ENCODE data around the gene ANTXR2.
"Not testable (repeated sequence)": the region's sequence is repeated elsewhere in the genome, so short reads cannot be mapped to it uniquely, and the experiment has no call there.

ANTXR2 gene

GRCh38 chr4:80006935-80007744, 65.9 kb downstream of the ANTXR2 start:
- no peak overlapping the region for H3K4me3 ChIP-seq
- H3K27ac ChIP-seq: peak overlapping the region in 7 of 21 experiments; percentile 15 to 76 (median 29)

DNA sequence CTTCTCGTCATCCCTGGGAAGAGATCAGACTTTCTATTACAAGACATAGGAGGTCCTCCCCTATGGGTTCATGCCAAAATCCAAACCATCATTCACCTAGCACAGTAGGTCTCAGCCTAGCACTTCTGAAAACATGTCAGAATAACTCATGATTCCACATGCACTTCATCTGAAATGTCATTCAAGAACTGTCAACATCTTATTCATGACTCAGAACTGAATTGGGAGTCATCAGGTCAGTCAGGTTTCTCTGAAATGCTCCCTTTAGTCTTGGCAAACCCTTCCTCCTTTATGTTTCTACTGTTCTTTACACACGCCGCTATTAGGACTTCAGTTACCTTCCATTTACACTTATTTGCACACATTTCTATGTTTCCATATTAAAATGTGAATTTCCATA, 67.2 kb downstream of the ANTXR2 start:
- H3K4me3 ChIP-seq: no peak overlapping the region
- peak overlapping the region in 6 of 21 experiments; percentile 12 to 76 (median 60) for H3K27ac ChIP-seq

DNA sequence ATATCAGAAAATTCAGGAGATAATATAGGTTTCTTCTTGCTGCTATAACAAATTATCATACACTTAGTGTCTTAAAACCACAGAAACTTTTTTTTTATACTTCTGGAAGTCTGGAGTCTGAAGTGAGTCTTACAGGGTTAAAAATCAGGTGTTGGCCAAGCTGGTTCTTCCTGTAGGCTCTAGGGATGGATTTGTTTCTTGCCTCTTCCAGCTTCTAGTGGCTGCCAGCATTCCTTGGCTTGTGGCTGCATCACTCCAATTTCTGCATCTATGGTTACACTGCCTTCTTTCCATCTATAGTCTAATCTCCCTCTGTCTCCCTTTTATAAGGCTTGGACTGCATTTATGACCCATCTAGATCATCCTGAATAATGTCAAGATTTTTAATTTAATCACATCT, 68.7 kb downstream of the ANTXR2 start:
- Histone ChIP-seq H3K4me3 (no peak overlapping the region), H3K27ac (no peak overlapping the region)

DNA sequence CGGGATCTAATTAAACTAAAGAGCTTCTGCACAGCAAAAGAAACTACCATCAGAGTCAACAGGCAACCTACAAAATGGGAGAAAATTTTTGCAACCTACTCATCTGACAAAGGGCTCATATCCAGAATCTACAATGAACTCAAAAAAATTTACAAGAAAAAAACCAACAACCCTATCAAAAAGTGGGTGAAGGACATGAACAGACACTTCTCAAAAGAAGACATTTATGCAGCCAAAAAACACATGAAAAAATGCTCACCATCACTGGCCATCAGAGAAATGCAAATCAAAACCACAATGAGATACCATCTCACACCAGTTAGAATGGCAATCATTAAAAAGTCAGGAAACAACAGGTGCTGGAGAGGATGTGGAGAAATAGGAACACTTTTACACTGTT, 70.5 kb downstream of the ANTXR2 start:
- not testable (repeated sequence) for H3K4me3 ChIP-seq, H3K27ac ChIP-seq

- H3K27ac ChIP-seq, H3K4me3 ChIP-seq: not testable (repeated sequence)
Observed at GRCh38 chr4:79999048-79999447, 74.0 kb downstream of the ANTXR2 start.

- no peak overlapping the region for H3K27ac ChIP-seq
Observed at GRCh38 chr4:79998201-79998600, 74.8 kb downstream of the ANTXR2 start.

GRCh38 chr4:79996851-79997250, 76.2 kb downstream of the ANTXR2 start:
- Histone ChIP-seq H3K4me3 (no peak overlapping the region), H3K27ac (no peak overlapping the region)

More at GRCh38 chr4:79998201-79998600, 74.8 kb downstream of the ANTXR2 start:
- no peak overlapping the region for H3K4me3 ChIP-seq

DNA sequence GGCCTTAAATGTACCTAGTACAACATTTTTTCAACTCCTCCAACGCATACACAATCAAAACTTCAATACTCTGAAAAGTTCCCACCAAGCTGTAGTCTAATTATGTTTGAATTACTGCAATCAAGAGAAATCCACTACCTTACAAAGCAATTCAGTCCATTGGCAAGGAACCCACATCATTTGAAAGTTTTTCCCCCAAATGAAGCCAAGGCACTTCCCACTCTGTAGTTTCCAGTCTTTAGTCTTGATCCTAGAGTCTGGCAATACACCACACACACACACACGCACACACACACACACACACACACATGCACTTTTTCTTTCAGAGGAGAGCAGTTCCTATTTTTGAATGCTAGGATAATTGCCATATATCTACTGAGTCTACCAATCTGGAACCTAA, 79.6 kb downstream of the ANTXR2 start:
- Histone ChIP-seq H3K27ac (no peak overlapping the region), H3K4me3 (no peak overlapping the region)

- H3K4me3 ChIP-seq: no peak overlapping the region
- no peak overlapping the region for H3K27ac ChIP-seq
Observed at GRCh38 chr4:79991601-79992000, 81.4 kb downstream of the ANTXR2 start.

- H3K4me3 ChIP-seq, H3K27ac ChIP-seq: not testable (repeated sequence)
Observed at GRCh38 chr4:79991100-79991499, 81.9 kb downstream of the ANTXR2 start.

- Histone ChIP-seq H3K4me3 (no peak overlapping the region), H3K27ac (no peak overlapping the region)
Observed at GRCh38 chr4:79987401-79987800, 85.6 kb downstream of the ANTXR2 start.

GRCh38 chr4:79983431-79983830, 89.6 kb downstream of the ANTXR2 start:
- Histone ChIP-seq H3K4me3 (no peak overlapping the region), H3K27ac (no peak overlapping the region)

DNA sequence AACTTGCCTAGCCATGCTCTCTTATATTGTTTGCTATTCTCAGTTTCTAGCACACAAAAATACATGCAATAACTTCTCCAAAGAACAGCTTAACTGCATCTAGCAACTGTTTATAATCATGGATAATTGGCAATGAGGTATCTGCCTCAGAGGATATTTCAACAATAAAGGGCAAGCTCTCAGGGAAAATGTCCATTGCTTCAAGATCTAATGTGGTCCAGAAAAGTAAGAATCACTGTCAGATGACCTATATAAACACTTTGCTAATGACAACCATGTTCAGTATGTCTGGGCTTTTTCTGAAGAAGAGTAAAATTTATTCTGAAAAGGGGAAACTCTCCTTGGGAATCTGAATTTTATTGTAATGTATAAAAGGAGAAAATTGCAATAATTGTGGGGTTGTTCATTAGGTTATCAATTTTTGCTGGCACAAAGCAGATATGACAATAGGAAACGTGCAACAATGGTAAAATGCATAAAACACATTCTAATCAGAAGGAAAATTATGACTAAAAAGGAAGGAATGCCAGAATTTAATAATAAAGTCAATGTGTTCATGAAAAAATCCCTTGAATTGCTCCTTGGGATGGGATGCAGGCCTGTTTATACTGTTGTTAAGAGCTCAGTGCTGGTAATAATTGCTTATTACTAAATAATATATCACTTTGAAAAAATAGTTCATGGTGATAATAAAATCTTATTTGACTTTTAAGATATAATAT, 90.3 kb downstream of the ANTXR2 start:
- H3K27ac ChIP-seq: peak overlapping the region in 1 of 21 experiments; percentile 50
- H3K4me3 ChIP-seq: no peak overlapping the region

- no peak overlapping the region for H3K4me3 ChIP-seq
- H3K27ac ChIP-seq: no peak overlapping the region
Observed at GRCh38 chr4:79980448-79980847, 92.6 kb downstream of the ANTXR2 start.

DNA sequence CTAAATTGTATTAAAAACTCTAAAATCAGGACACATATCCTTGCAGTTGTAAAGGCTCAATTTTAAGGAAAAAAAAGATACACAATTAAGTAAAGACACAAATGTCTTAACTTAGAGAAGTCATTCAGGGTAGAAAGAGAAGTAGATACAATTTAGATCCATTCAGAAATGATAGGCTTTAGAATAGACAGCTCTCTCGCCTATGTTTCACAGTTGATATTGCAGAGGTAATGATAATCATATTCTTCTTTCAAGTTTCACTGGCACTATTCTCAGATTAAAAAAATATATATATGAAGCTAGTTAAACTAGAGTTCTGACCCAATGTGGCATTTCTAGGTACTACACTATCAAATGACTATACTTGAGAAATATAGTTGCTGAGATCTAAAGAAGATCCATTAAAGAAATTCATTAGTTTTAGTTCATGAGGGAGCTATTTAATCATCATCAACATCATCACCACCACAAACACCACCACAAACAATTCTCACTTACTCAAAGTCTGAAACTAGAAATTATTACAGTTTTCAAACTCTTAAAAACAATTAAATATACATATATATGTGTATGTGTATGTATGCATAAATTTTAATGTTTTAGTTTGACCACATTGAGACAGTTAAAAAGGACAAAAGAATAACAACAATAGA, 93.1 kb downstream of the ANTXR2 start:
- no peak overlapping the region for H3K27ac ChIP-seq
- H3K4me3 ChIP-seq: no peak overlapping the region

DNA sequence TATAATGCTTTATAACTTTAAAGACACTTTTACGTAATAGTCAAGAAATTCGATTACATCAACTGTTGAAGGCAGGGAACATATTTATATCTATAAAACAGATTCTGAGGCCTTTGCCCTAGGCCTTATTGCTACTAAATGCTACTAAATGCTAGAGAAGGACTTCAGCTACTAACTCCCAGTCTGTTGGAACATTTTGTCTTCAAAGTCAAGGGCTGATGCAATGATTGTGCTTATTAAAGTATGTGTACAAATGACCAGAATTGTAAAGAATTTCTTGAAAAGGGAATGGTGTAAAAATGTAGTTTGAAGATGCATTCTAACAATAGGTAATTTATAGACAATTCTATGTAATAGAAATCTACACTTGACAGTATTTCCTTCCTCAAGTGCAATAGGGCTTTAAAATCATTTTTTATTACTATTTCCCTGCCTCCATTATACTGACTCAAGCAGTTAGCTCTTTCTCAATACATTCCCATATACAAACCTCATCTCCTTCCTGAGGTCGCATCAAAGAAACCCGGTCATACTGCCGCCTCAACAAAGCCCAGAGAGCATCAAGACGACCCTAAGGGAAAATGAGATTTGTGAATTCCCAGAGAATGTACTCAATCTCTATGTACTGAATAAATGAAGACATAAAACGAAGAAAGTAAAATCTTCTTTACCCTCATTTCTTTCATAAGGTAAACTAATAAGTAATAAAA, 95.7 kb downstream of the ANTXR2 start:
- Histone ChIP-seq H3K4me3 (no peak overlapping the region), H3K27ac (no peak overlapping the region)

GRCh38 chr4:79964400-79965211, 108.4 kb downstream of the ANTXR2 start:
- H3K27ac ChIP-seq: no peak overlapping the region
- H3K4me3 ChIP-seq: peak overlapping the region in 2 of 7 experiments; percentile 8 to 28

- Histone ChIP-seq H3K27ac (no peak overlapping the region), H3K4me3 (no peak overlapping the region)
Observed at GRCh38 chr4:79964020-79964399, 109.0 kb downstream of the ANTXR2 start.

DNA sequence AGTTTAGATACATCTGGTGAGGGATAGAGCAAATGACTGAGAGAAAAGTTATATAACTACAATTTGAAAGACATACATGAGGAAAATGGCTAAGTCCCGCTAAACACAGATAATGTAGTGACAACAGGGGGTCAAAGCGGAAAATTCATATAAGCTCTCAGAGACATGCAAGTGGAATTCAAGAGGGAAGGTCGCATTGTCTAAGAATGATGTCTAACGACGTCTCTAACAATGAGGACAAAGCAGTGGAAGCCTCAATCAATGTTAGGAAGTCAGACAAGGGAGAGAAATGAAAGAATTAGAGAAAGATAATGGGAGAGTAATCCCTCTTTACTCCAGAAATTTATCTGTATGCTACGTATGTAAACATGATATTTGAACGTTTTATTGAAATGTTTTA, 113.4 kb downstream of the ANTXR2 start:
- Histone ChIP-seq H3K27ac (no peak overlapping the region), H3K4me3 (no peak overlapping the region)

Measured in skin epidermis (tissue), 12 donors.